Superior temporal gyrus (tissue), 1 donor: ENCODE results near the gene BMP7.
"Not testable (repeated sequence)": the region's sequence is repeated elsewhere in the genome, so short reads cannot be mapped to it uniquely, and the experiment has no call there.

Experiments used
- DNase-seq: peaks from one replicate; pipeline ENCODE4 v3.0.0-alpha.2; 2016; ENCODE audit errors: extremely low spot score

BMP7 gene

GRCh38 chr20:57249772-57250171 is 16.7 kb downstream of the BMP7 start:
- DNase-seq = no peak

GRCh38 chr20:57249073-57249472 is 17.4 kb downstream of the BMP7 start:
- DNase-seq = no peak

GRCh38 chr20:57248132-57248797 is 18.2 kb downstream of the BMP7 start:
- no peak for DNase-seq

GRCh38 chr20:57247292-57247965 is 19.0 kb downstream of the BMP7 start:
- no peak for DNase-seq

- DNase-seq = no peak
Observed at GRCh38 chr20:57245997-57246396, 20.4 kb downstream of the BMP7 start.

GRCh38 chr20:57244627-57245214 is 21.7 kb downstream of the BMP7 start:
- no peak for DNase-seq

- DNase-seq = peak; percentile 39
Observed at GRCh38 chr20:57244221-57244585, 22.2 kb downstream of the BMP7 start.

GRCh38 chr20:57243480-57244220 is 22.8 kb downstream of the BMP7 start:
- DNase-seq = no peak

GRCh38 chr20:57242414-57242813 is 24.0 kb downstream of the BMP7 start:
- no peak for DNase-seq

- DNase-seq = peak; percentile 41
Observed at GRCh38 chr20:57241363-57241991, 25.0 kb downstream of the BMP7 start.

GRCh38 chr20:57240581-57241362 is 25.7 kb downstream of the BMP7 start:
- no peak for DNase-seq

GRCh38 chr20:57239725-57240124 is 26.7 kb downstream of the BMP7 start:
- DNase-seq = not testable (repeated sequence)

GRCh38 chr20:57239324-57239723 is 27.1 kb downstream of the BMP7 start:
- DNase-seq = not testable (repeated sequence)

GRCh38 chr20:57238089-57238488 is 28.4 kb downstream of the BMP7 start:
- DNase-seq = no peak

GRCh38 chr20:57237585-57237953 is 28.9 kb downstream of the BMP7 start:
- no peak for DNase-seq

GRCh38 chr20:57236813-57237584 is 29.4 kb downstream of the BMP7 start:
- DNase-seq = no peak

- no peak for DNase-seq
Observed at GRCh38 chr20:57234556-57235251, 31.7 kb downstream of the BMP7 start.

- no peak for DNase-seq
Observed at GRCh38 chr20:57231951-57232428, 34.5 kb downstream of the BMP7 start.

- DNase-seq = no peak
Observed at GRCh38 chr20:57231161-57231560, 35.3 kb downstream of the BMP7 start.

- no peak for DNase-seq
Observed at GRCh38 chr20:57230247-57230646, 36.2 kb downstream of the BMP7 start.
